DMS153 (cell line): Measurements from ENCODE around the gene MACROH2A2.
"Not testable (repeated sequence)": the region's sequence is repeated elsewhere in the genome, so short reads cannot be mapped to it uniquely, and the experiment has no call there.

Experiments used
- DNase-seq: peaks from one replicate; lab custom pipeline; 2025; lab: John Stamatoyannopoulos, UW

The MACROH2A2 gene

DNA sequence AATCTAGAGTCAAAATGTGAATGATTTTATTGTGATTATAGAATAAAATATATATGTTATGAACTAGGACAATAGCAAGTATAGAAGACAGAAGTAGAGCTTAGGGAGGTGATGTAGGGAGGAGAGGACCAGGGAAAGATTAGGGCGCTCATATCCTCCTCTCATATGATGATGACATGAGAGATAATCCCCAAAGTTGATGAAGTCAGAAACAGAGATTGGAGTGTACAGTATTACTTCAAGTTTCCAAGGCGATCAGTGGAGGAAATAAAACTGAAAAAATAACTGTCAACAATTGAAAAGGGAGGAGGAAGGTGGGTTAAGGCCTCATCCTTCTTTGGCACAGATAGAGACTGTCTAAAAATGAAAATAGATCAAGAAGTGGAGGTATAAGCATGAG lies 14.9 kb downstream of the MACROH2A2 start:
- no peak for DNase-seq

DNA sequence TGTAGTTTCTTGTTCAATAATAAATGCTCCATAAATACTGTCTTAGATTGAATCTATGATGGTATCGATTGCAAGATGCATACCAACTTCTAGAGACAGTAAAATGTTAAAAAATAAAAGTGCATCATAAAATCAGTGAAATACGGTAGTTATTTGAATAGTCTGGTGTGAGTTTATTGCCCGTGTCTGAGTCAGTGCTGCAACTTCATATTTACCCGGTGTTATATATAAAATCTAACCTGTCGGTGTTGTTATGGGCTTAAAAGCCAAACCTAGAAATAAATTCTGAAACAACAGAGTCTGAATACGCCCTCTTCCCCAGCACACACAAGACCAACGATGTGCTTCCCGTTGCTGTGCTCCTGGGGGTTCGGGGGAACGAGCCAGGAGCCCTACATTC lies 16.3 kb downstream of the MACROH2A2 start:
- DNase-seq = no peak

DNA sequence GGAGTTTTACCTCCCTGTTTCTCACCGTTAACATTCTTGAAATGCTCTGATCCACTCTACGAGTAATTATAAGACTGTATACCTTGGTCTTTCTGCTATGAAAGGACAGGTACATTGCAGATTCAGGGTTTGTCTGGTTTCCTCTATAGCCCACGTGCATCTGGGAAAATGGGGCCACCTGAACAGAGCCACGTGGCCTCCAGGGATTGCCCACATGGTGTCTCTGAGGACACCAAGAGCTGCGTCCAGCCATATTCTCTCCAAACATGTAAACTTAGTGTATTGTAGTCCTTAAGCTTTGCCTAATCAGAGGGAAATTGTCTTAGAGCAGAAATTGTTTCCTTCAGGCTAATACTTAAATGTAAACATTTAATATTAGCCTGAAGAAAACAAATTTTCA lies 16.7 kb downstream of the MACROH2A2 start:
- no peak for DNase-seq

DNA sequence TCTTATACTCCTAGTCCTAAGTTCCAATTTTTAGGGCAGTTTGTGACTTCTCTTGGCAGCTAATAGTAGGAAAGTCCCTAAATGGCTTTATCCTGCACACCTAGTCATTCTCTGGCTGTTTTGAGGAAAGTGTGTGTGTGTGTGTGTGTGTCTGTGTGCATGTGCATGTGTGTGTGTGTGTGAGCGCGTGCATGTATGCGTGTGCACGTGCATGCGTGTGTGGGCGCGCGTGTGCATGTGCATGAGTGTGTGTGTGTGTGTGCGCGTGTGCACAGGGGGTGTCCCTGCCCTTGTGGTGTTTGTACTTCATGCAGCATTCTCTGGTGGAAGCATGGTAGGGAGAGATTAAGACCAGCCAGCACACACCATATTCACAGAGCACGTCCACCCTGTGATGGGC lies 18.2 kb downstream of the MACROH2A2 start:
- DNase-seq = no peak

DNA sequence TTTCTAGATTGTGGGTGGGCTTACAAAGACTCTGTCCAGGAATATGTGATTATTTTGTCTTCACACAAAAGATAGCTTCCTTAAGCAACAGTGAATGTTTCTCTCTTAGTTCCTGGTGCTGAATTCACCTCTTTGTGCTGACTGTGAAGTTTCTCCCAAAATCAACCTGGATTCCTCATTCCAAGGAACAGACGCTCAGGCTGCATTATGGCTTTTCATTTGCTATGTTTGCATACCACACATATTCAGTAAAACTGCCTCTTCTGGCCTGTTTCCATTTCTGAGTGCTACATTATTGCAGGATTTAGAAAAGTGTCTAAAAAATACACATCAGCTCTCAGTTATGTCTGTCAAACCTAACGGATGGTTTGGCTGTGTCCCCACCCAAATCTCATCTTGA lies 21.5 kb downstream of the MACROH2A2 start:
- no peak for DNase-seq

DNA sequence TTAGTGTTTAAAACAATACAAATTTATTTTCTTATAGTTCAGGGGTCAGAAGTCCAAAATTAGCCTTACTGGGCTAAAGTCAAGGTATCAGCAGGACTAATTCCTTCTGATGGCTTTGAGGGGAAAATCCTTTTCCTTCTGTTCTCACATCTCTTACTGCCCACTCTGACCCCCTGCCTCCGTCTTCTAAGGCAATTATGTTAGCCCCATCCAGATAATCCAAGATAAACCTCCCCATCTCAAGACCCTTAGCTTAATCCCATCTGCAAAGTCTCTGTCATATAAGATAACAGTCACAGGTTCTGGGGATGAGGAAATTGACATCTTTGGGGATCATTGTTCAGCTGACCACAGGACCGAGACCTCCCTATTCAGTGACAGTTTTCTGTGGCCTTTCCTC lies 22.3 kb downstream of the MACROH2A2 start:
- DNase-seq = no peak

DNA sequence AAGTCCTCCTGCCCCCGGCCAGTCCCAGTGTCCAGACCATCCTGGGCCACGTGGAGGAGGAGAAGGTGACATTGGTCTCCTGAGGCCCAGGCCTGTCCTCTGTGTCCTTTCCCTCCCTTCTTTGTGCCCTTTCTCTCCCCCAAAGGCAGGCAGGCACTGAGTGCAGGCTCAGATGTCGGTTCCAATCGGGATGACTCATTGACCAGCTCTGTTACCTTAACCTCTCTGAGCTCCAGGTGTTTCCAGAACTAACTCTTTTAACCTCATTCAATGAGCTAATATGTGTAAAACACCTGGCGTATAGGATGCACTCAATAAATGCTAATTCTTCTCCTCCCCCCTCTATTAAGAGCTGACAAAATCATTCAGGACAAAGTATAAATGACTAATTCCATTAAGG lies 25.7 kb downstream of the MACROH2A2 start:
- DNase-seq = no peak

DNA sequence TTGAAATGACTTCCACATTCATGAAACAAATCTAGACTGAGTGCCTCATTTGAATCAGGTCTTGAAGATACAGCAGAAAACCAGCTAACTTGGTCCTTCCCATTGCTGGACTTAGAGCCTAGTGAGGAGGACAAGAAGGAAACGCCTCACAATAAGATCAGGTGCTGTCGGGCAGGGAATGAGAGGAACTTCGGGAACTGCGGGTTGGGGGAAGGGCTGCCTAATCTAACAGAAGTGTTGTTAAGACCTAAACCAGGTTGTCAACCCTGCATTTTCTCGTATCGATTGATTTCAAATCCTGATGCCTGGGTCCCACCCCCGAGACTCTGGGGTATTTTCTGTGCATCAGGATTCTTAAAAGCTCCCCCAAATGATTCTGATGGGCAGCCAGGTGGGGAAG lies 26.3 kb downstream of the MACROH2A2 start:
- DNase-seq = no peak

DNA sequence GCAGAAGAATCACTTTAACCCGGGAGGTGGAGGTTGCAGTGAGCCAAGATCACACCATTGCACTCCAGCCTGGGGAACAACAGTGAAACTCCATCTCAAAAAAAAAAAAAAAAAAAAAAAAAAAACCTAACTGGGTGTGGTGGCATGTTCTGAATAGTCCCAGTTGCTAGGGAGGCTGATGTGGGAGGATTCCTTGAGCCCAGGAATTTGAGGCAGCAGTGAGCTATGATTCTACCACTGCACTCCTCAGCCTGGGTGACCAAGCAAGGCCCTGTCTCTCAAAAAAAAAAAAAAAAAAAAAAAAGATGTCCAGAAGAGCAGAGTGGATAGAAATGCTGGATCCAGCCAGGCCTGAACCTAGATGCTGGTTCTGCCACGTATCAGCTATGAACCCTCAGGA lies 28.1 kb downstream of the MACROH2A2 start:
- not testable (repeated sequence) for DNase-seq

DNA sequence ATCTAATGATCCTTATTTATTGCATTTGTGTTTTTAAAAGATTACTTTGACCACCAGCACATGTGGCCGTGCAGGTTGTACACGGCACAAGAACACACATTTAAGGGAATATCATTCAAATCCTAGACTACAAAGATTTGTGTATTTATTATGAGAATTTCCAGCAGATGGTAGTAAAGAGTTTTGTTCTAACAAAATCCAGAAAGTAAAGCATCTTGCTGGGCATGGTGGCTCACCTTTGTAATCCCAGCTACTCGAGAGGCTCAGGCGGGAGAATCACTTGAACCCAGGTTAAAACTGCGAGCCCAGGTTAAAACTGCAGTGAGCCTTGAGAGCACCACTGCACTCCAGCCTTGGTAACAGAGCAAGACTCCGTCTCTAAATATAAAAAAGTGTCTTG lies 31.5 kb downstream of the MACROH2A2 start:
- DNase-seq = no peak

DNA sequence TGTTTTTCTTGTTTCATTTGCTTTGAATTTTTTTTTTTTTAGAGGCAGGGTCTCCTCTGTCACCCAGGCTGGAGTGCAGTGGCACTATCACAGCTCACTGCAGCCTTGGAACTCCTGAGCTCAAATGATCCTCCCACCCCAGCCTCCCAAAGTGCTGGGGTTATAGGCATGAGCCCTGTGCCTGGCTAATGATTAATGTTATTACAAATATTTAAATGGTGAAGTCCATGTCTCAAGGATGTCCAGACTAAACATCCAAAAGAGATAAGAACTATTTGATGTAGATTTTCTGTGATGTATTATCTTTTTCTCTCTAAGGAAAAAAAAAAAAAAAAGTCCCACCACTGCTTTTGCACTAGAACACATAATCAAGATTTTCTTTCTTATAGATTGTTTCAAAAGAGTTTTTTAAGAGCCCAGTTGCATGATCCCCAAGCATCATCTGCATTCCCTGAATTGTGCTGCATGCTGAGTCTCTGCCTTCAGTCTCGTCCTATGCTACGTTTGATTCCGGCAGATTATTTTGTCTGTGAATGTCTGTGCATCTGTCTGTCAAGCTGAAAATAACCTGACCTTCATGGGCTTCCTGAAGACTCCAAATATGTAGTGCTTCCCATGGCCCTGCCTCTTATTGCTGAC lies 33.4 kb downstream of the MACROH2A2 start:
- DNase-seq = no peak

DNA sequence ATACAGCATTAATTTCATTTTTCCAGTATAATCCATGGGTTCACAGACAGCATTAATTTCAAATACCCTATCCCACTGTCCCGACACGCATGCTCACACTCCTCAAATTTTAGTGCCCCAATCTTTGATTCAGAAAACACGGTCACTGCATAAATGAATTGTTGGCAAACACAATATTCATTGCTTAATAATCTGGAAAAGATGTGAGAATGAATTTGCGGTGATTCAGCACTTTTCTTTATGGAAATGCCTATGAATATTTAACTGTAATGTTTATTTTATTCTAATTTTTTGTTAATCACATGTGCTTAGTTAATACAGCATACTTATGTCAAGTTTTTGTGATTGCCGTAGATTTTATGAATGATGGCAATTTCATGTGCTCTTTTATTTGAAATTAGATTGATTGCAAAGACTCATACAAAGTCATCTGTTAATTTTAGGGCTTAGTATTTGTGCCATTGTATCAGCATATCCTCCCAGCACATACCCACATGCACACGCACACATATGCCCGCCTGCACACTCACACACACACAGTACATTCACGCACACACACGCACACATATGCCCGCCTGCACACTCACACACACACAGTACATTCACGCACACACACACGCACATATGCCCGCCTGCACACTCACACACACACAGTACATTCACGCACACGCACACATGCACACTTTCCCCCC lies 35.1 kb downstream of the MACROH2A2 start:
- no peak for DNase-seq

DNA sequence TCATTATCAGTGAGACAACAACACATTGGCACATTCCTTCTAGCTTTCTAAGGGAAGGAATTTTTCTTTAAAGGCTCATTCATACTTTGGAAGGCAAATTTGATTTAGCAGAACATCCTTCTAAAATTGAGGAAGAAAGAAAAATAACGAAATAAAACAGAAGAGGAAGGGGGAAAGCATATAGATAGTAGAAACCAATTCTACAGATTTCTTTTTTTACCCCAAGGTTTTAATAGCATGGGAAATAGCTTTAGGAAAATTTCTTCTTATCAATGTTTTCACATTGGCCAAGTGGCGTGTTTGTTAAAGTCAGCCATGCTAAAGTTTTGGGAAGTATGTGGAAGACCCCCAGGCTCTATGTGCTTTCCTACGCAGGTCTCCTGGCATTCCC lies 35.7 kb downstream of the MACROH2A2 start:
- DNase-seq = no peak

DNA sequence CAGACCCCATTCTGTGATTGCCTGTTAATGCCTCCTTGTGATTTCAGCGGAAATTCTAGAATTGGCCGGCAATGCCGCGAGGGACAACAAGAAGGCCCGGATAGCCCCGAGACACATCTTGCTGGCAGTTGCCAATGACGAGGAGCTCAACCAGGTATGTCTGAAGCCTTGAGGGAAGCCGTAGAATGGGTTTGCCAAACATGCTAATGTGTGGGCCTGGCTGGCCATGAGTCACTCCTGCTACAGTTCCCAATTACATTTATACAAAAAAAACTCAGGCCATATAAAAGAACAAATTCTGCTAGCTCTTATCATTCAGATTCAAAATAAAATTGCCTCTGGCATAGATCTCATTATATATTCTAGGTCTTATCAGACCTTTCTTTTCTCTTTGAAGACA lies 37.4 kb downstream of the MACROH2A2 start:
- no peak for DNase-seq

DNA sequence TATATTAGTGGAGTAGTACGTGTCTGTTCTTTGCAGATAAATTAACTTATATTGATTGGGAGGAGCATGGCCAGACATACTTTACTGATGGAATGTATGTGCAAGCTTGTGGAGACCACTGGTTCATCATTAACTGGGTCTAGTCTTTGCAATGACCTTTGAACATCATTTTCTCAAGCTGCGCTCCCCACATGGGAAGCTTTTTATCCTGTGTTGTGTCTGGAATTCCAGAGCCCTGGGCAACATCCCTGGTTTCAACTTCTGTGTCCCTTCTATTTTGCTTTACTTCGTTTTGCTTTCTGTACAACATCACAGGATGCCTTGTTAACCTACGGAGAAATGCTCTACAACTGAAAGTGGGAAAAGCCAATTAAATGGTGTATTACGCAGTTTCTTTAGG lies 38.3 kb downstream of the MACROH2A2 start:
- no peak for DNase-seq

DNA sequence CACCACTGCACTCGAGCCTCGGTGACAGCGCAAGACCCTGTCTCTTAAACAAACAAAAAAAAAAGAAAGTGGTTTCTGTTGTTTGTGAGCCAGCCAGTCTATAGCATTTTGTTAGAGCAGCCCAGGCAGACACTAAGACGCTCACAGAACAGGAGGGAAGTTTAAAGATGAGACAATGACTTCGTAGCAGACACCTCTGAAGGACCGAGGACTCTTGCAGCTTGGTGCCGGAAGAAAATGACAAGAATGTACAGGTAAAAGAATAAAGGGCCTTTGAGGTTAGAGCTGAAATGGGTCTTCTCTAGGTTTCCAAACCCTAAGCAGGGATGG lies 39.7 kb downstream of the MACROH2A2 start:
- no peak for DNase-seq

DNA sequence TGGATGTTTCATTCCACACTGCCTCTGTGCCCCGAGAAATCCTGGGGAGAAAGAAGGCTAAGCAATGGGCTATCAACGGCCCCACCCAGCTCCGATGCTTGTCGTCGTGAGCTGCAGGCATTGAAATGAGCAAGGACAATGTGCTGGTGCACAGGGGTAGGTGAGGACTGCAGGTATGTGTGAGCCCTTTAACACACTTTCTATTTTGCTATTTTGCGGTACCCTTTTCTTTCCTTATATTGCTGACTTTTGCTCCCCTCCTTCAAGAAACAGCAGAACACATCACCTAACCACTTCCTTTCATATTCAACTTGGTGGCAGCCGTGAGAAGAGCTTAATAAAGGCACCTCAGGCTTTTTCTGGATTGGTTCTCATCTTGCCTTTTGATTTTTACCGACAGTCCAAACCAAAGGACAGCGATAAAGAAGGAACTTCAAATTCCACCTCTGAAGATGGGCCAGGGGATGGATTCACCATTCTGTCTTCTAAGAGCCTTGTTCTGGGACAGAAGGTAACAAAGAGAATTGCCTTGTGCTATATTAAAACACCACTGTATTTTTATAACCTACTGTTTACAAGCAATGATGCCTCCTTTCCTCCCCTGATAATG lies 40.8 kb downstream of the MACROH2A2 start:
- DNase-seq = no peak

DNA sequence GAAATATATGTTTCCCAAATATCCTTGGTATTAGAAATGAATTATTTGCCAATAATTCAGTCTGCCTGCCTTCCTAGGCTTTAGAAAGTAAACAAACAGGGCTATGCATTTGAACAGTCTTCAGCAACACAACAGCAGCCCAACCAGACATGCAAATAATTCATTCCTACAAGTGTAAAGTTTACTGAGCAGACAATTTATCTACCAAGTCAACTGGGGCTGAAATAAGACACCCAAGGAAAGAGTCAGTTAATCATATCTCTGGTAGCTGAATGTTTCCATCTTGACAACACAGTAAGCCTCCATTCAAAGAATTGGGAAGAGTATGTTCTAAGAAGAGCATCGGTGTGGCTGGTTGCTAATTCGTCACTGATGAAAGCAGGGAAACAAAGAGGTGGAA lies 41.6 kb downstream of the MACROH2A2 start:
- no peak for DNase-seq

DNA sequence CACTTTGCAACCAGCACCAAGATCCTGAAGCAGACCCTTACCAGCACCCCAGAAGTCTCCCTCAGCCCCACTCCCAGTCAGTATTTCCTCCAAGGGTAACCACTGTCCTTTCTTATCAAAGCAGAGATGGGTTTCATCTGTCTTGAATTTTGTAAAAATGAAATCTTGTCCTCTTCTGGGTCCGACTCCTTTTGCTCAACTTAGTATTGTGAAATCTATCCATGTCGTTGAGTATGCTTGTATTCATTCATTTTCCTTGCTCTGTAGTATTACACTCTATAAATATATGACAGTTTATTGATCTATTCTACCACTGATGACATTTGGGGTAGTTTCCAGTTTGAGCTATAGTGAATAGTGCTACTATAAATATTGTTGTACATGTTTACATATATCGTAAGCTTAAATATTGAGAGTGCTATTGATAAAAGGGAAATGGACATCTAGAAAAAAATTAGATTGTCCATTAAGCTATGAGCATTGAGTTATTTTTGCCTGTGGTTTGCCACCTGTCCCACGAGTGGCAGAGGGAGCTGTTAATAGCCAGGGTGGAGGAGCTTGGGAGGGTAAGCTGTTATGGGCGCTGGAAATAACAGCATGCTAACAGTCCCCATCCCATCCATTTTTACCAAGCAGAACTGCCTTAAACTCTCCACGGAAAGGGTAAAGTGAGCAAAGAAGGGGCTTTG lies 43.5 kb downstream of the MACROH2A2 start:
- no peak for DNase-seq

DNA sequence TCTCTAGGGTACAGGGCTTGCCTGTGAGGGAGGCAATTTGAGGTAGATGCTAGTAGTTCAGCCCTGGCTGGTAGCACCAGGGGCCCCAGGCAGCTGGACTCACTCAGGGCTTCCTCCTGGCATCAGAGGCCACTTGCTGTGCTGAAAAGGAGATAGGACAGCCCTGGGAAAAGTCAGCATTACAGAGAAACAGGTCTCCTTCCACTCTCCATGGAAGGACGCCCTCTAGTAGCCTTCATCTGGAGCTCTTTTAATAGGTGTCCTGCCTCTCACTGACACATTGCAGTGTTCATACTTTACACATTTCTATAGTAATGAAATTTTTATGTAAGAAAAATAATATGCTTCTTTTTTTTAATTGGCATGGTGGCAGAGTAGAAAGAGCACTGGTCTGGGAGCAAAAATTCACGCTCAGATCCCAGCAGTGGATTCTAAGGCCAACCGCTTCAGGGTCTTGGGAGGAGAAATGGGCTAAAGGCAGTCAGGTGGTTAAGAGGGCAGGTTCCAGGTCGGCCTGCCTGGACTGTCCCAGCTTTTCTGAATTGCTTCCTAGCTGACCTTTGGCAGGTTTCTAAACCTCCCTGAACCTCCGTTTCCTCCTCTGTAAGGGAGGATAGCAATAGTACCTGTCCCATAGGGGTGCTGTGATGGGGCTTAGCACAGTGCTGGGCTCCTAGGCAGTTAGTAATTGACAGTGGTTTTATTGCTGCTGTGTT lies 44.2 kb downstream of the MACROH2A2 start:
- no peak for DNase-seq

DNA sequence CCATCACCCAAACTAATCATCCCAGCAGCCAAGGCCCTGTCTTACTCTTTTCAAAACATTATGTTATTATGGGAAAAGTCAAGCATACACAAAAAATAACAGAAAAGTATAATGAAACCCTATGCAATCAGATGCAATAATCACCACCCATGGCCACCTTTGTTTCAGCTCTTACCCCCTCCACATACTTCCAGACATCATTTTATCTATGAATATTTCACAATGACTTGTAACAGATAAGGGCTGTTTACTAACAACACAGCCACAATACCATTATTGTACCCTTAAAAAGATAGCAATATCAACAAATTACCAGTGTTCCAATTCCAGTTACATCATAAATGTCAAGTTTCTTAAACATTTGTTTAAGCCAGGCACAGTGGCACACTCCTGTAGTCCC lies 44.8 kb downstream of the MACROH2A2 start:
- DNase-seq = no peak

DNA sequence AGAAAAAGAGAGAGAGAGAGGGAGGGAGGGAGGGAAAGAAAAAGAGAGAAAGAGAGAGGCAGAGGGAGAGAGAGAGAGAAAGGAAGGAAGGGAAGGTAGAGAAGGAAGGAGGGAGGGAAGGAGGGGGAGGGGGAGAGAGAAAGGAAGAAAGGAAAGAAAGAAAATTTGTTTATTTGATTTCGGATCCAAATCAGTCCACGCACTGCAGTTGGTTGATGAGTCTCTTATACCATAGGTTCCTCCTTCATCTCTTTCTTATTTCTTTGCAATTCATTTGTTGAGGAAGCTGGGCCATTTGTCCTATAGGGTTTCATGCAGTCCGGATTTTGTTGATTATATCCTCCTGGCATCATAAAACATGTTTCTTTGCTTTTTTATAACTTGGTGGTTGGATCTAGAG lies 45.6 kb downstream of the MACROH2A2 start:
- DNase-seq = no peak
